ENCODE results near the gene CALML4. TPM values are rescaled to one million over a fixed set of nuclear protein-coding genes. Genes with fewer than 3 reads are reported as not detected.
"Not testable (repeated sequence)": the region's sequence is repeated elsewhere in the genome, so short reads cannot be mapped to it uniquely, and the experiment has no call there.

The CALML4 gene
- total RNA-seq, 4 donors from 2014 or later, result 16.8 to 77.8 (median 48.9) TPM

DNA sequence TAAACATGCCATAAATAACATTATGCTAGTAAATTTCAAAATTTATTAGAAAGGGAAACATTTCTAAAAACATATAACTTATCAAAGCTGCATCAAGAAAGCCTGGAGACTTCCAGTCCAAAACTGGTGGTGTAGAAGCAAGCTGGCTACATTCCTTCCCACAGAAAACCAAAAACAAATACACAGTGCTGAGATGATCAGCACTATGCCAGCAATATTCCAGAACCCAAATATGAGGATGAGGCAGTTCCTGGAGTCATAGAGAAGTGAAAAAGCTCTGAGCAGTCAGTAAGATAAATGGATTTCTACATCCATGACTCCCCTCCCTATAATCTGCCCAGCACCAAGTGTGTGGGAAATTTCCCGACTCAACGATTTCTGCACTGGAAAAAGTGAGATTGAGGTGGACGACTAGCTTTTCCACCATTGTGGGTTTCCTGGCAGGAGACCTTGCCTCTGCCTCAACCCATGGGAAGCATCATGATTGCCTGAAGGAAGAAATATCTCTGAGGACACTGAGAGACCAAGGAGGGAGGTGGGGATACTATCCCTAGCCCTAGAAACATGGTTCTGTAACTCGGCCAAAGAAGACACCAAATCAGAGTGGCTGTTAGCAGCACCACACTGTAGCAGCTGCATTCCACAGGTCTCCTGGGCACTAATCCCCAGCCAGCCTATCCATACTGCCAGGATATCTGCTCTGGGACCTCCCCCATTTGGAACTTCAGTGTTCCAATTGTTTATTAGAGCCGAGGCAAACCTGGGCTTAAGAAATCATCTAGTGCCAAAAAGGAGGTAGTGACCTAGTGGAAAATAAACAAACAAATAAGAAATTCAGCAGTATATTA lies 36.2 kb upstream of the CALML4 start:
- WGBS, 2 donors (ENCODE audit: low coverage in 1 of 2), result 69 to 75% methylated on average over 3 to 4 of the region's 5 CpGs
- TF ChIP-seq POLR2A (IDR thresholded peaks at IDR 0.05) (no peak), EP300 (IDR thresholded peaks at IDR 0.05) (no peak), POLR2AphosphoS5 (IDR thresholded peaks at IDR 0.05) (no peak)
- TF ChIP-seq, protein P1, sequence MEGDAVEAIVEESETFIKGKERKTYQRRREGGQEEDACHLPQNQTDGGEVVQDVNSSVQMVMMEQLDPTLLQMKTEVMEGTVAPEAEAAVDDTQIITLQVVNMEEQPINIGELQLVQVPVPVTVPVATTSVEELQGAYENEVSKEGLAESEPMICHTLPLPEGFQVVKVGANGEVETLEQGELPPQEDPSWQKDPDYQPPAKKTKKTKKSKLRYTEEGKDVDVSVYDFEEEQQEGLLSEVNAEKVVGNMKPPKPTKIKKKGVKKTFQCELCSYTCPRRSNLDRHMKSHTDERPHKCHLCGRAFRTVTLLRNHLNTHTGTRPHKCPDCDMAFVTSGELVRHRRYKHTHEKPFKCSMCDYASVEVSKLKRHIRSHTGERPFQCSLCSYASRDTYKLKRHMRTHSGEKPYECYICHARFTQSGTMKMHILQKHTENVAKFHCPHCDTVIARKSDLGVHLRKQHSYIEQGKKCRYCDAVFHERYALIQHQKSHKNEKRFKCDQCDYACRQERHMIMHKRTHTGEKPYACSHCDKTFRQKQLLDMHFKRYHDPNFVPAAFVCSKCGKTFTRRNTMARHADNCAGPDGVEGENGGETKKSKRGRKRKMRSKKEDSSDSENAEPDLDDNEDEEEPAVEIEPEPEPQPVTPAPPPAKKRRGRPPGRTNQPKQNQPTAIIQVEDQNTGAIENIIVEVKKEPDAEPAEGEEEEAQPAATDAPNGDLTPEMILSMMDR (IDR thresholded peaks at IDR 0.05), result no peak
- ATAC-seq, result no peak

DNA sequence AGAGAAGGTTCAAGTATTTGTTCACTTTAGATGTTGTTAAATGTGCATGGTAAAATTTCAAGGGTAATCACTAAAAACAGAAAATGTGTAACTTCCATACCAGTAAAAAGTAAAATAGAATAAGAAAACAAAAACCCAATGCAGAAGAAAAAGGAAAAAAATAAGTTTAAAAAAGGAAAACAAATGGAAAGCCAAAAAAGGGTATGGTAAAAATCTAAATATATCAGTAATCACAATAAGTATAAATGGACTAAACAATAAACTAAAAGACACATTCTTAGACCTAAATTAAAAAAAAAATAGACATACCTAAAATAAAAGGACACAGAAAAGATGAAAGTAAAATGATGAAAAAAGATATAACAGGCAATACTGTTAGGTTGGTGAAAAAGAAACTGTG lies 33.9 kb upstream of the CALML4 start:
- no peak for ATAC-seq
- no peak overlapping the region for H3K4me3 ChIP-seq
- no peaks in the 10 kb centered on the region for H3K4me1 ChIP-seq
- no peak overlapping the region for H3K27ac ChIP-seq
- H3K9me3 ChIP-seq, result peaks cover 0 to 9% (median 0%) of the 10 kb centered on the region in 3 donors
- no peaks in the 10 kb centered on the region for H3K27me3 ChIP-seq
- TF ChIP-seq POLR2AphosphoS5 (IDR thresholded peaks at IDR 0.05), result no peak
- H3K36me3 ChIP-seq, result no peaks in the 10 kb centered on the region

More for the DNA sequence above, 36.2 kb upstream of the CALML4 start:
- Histone ChIP-seq H3K4me3 (no peak overlapping the region), H3K9me3 (peaks cover 0 to 22% (median 0%) of the 10 kb centered on the region in 3 donors), H3K36me3 (no peaks in the 10 kb centered on the region), H3K4me1 (no peaks in the 10 kb centered on the region), H3K27ac (no peak overlapping the region), H3K27me3 (no peaks in the 10 kb centered on the region)

DNA sequence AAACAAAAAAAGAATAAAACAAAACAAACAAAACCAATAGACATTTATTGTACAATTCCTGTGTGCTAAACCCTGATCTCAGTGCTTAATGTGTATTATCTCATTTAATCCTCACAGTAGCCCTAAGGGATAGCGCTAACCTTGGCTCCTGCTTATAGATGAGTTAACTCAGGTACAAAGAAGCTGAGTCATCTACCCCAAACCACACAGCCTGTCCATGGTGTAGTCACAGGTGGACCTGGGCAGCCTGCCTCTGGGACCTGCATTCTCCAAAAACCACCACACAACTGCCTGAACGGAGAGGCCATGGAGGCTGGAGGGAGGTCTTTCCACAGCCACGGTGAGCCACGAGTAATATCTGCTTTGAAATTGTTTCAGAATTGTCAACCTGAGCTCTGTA lies 29.9 kb upstream of the CALML4 start:
- Histone ChIP-seq H3K4me1 (peaks cover 0 to 8% (median 4%) of the 10 kb centered on the region in 3 donors), H3K27ac (no peak overlapping the region), H3K9me3 (no peaks in the 10 kb centered on the region), H3K36me3 (no peaks in the 10 kb centered on the region), H3K27me3 (no peaks in the 10 kb centered on the region), H3K4me3 (no peak overlapping the region)
- 80 to 87% methylated on average over 1 to 4 of the region's 4 CpGs for WGBS, 2 donors (ENCODE audit: low coverage in 1 of 2)
- ATAC-seq, result no peak
- TF ChIP-seq, protein P1 (IDR thresholded peaks at IDR 0.05), result no peak
- TF ChIP-seq POLR2A (IDR thresholded peaks at IDR 0.05) (no peak), EP300 (IDR thresholded peaks at IDR 0.05) (no peak), POLR2AphosphoS5 (IDR thresholded peaks at IDR 0.05) (no peak)

DNA sequence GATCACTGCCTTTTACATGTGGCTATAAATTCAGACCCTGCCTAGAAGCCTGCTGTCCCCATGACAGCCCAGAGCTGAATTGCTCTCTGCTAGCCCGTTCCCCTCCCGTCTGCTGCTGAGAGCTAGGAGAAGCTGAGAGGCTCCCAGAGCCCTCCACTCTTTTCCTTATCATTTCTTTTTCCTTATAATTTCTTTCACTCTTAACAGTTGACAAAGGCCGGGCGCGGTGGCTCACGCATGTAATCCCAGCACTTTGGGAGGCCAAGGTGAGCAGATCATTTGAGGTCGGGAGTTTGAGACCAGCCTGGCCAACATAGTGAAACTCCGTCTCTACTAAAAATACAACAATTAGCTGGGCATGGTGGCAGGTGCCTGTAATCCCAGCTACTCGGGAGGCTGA lies 29.4 kb upstream of the CALML4 start:
- H3K4me1 ChIP-seq, result peaks cover 0 to 12% (median 5%) of the 10 kb centered on the region in 3 donors
- not testable (repeated sequence) for ATAC-seq, H3K36me3 ChIP-seq, H3K4me3 ChIP-seq, H3K27me3 ChIP-seq, H3K9me3 ChIP-seq, H3K27ac ChIP-seq
- WGBS, 2 donors (ENCODE audit: low coverage in 1 of 2), result 100% methylated on average over 7 of the region's 9 CpGs; no CpG with 5 or more reads in 1 of the 2 donors

DNA sequence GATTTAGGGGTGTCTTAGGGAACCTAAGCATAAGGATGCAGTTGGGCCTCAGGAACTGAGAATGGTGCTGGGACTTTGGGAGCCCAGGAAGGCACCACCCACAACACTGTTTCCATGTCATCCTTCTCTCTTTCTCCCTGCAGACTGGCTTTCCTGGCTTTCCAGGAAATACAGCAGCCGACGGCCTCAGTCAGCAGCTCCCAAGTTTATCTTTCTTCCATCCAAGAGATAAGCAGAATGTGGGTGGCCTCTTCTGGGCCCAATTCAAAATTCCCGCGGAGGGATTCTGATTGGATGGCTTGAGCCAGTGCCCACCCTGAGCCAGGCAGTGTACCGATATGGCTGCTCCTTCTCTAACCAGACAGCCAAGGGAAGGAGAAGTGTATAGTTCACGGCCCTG lies 28.9 kb upstream of the CALML4 start:
- no peak for ATAC-seq
- TF ChIP-seq POLR2A (IDR thresholded peaks at IDR 0.05) (no peak), POLR2AphosphoS5 (IDR thresholded peaks at IDR 0.05) (no peak)
- whole genome bisulfite sequencing, 2 donors (ENCODE audit: low coverage in 1 of 2), result 30 to 69% methylated on average over 2 of the region's 6 CpGs
- Histone ChIP-seq H3K4me3 (no peak overlapping the region), H3K27ac (no peak overlapping the region), H3K4me1 (peaks cover 0 to 12% (median 5%) of the 10 kb centered on the region in 3 donors), H3K36me3 (no peaks in the 10 kb centered on the region), H3K9me3 (no peaks in the 10 kb centered on the region), H3K27me3 (no peaks in the 10 kb centered on the region)

DNA sequence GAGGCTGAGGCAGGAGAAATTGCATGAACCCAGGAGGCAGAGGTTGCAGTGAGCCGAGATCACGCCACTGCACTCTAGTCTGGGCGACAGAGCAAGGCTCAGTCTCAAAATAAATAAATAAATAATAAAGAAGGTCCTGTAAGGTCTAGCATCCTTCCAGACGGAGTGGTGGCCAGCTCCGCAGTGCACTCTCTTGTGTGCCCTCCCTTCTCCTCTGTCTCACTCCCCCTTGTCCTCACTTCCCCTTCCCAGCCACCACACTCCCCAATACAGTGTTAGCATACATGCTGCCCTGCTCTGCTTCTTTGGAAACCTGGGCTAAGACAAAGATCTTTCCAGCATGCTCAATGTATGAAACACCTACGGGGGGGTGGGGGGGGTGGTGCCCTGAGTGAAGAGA lies 27.8 kb upstream of the CALML4 start:
- Histone ChIP-seq H3K36me3 (no peaks in the 10 kb centered on the region), H3K27ac (no peak overlapping the region), H3K4me1 (peaks cover 0 to 23% (median 11%) of the 10 kb centered on the region in 3 donors), H3K9me3 (no peaks in the 10 kb centered on the region), H3K4me3 (no peak overlapping the region), H3K27me3 (no peaks in the 10 kb centered on the region)
- WGBS, 2 donors (ENCODE audit: low coverage in 1 of 2), result 83 to 96% methylated on average over 4 to 5 of the region's 6 CpGs
- no peak for ATAC-seq
- TF ChIP-seq, protein P1 (IDR thresholded peaks at IDR 0.05), result no peak
- TF ChIP-seq EP300 (IDR thresholded peaks at IDR 0.05) (no peak), POLR2A (IDR thresholded peaks at IDR 0.05) (no peak), POLR2AphosphoS5 (IDR thresholded peaks at IDR 0.05) (no peak)

All from gastroesophageal sphincter (tissue), 4 donors.